Measurements from ENCODE around the gene GP1BB. TPM values are rescaled to one million over a fixed set of nuclear protein-coding genes. Genes with fewer than 3 reads are reported as not detected.

The GP1BB gene
- total RNA-seq, 1 donor from 2014 or later: 5.7 TPM

DNA sequence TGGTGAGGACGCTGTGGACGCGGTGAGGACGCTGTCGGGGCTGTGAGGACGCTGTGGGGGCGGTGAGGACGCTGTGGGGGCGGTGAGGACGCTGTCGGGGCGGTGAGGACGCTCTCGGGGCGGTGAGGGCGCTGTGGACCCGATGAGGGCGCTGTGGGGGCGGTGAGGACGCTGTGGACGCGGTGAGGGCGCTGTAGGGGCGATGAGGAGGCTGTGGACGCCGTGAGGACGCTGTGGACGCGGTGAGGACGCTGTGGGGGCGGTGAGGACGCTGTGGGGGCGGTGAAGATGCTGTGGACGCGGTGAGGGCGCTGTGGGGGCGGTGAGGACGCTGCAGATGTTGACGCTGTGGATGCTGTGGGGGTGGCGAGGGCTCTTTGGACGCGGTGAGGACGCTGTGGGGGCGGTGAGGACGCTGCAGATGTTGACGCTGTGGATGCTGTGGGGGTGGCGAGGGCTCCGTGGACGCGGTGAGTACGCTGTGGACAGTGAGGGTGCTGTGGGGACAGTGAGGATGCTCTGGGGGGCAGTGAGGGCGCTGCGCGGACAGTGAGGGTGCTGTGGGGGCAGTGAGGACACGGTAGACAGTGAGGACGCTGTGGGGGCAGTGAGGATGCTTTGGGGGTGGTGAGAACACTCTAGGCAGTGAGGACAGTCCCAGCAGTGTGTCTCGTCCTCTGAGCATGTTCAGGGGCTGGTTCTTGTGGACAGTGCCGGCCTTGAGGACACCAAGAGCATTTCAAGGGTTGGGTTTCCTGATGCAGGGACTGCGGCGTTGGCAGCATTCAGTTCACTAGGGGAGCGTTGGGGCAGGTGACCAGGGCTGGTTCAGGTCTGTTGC, 4.2 kb downstream of the GP1BB start:
- no peak for DNase-seq (ENCODE audit: low spot score in 2 of 2, unreplicated experiment in 2 of 2)
- Mint-ChIP-seq H3K36me3 (peaks cover 2% of the 10 kb centered on the region), H3K4me3 (no peak overlapping the region), H3K27ac (no peak overlapping the region), H3K27me3 (ENCODE audit: low read depth) (peaks cover 71% of the 10 kb centered on the region), H3K4me1 (peaks cover 13% of the 10 kb centered on the region), H3K9me3 (no peaks in the 10 kb centered on the region)
- TF ChIP-seq, protein P1, sequence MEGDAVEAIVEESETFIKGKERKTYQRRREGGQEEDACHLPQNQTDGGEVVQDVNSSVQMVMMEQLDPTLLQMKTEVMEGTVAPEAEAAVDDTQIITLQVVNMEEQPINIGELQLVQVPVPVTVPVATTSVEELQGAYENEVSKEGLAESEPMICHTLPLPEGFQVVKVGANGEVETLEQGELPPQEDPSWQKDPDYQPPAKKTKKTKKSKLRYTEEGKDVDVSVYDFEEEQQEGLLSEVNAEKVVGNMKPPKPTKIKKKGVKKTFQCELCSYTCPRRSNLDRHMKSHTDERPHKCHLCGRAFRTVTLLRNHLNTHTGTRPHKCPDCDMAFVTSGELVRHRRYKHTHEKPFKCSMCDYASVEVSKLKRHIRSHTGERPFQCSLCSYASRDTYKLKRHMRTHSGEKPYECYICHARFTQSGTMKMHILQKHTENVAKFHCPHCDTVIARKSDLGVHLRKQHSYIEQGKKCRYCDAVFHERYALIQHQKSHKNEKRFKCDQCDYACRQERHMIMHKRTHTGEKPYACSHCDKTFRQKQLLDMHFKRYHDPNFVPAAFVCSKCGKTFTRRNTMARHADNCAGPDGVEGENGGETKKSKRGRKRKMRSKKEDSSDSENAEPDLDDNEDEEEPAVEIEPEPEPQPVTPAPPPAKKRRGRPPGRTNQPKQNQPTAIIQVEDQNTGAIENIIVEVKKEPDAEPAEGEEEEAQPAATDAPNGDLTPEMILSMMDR (IDR thresholded peaks at IDR 0.05; ENCODE audit: unreplicated experiment): no peak

DNA sequence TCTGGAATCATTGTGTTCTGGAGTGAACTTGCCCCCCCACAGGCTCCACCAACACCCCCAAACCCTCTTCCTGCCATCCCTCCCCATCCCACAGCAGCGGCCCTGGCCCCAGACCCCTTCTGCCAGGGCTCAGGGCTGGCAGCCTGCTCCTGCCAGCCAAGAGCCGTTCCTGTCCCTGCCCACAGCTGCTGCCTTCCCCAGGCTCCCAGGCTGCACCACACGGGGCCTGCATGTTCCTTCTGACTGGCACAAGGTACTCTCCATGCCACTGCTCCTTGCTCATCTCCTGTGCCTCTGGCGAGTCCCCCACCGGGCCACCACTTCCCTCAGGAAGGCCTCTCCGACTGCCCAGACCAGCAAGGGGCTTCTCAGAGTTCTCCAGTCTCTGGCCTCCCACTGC, 4.9 kb downstream of the GP1BB start:
- peaks cover 68% of the 10 kb centered on the region for H3K27me3 Mint-ChIP-seq (ENCODE audit: low read depth)
- H3K36me3 Mint-ChIP-seq: no peaks in the 10 kb centered on the region
- no peaks in the 10 kb centered on the region for H3K9me3 Mint-ChIP-seq
- peaks cover 7% of the 10 kb centered on the region for H3K4me1 Mint-ChIP-seq
- TF ChIP-seq, protein P1 (IDR thresholded peaks at IDR 0.05; ENCODE audit: unreplicated experiment): no peak
- H3K27ac Mint-ChIP-seq: no peak overlapping the region
- H3K4me3 Mint-ChIP-seq: no peak overlapping the region
- no peak for DNase-seq (ENCODE audit: low spot score in 2 of 2, unreplicated experiment in 2 of 2)

DNA sequence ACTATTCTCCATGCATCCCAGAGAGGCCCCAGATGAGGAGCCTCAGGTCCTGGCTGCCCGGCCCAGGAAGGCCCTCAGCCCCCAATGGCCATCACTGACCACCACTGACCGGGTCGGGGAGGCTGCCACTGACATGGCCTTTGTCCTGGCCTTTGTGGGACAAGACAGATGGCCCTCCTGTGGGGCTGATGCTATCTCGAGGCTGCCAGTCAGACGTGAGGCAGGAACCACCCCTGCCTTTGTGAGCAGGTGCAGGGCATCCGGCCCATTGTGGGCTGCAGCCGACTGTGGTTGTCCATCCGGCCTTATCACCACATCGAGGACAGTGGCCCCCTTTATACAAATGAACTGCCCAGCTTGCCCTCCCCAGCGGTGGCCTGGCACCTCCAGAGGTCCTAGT, 5.5 kb downstream of the GP1BB start:
- Mint-ChIP-seq H3K27me3 (ENCODE audit: low read depth) (peaks cover 68% of the 10 kb centered on the region), H3K27ac (no peak overlapping the region), H3K4me1 (peaks cover 5% of the 10 kb centered on the region), H3K36me3 (no peaks in the 10 kb centered on the region), H3K9me3 (no peaks in the 10 kb centered on the region), H3K4me3 (no peak overlapping the region)
- no peak for DNase-seq (ENCODE audit: low spot score in 2 of 2, unreplicated experiment in 2 of 2)
- TF ChIP-seq, protein P1 (IDR thresholded peaks at IDR 0.05; ENCODE audit: unreplicated experiment): no peak

DNA sequence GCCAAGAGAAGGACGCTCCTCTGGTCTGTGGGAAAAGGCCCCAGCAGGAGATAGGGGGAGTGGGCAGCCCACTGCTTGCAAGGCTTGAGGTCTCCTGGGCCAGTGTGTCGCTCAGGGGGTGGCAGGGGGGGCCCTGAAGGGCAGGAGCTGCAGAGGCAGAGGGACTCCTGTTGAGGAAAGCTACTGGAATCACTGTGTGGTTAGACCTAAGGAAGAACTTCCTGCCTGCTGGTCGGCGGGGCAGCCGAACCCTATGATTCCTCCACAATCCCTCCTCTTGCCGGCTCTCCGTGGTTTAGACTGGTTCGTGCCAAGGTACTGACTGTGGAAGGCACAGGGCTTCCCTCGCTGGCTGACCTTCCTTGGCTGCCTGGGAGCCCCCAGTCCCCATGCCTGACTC, 6.2 kb downstream of the GP1BB start:
- no peak overlapping the region for H3K27ac Mint-ChIP-seq
- H3K4me1 Mint-ChIP-seq: peaks cover 4% of the 10 kb centered on the region
- DNase-seq (ENCODE audit: low spot score in 2 of 2, unreplicated experiment in 2 of 2): no peak
- peaks cover 70% of the 10 kb centered on the region for H3K27me3 Mint-ChIP-seq (ENCODE audit: low read depth)
- no peaks in the 10 kb centered on the region for H3K36me3 Mint-ChIP-seq
- H3K9me3 Mint-ChIP-seq: no peaks in the 10 kb centered on the region
- TF ChIP-seq, protein P1 (IDR thresholded peaks at IDR 0.05; ENCODE audit: unreplicated experiment): no peak
- H3K4me3 Mint-ChIP-seq: no peak overlapping the region

DNA sequence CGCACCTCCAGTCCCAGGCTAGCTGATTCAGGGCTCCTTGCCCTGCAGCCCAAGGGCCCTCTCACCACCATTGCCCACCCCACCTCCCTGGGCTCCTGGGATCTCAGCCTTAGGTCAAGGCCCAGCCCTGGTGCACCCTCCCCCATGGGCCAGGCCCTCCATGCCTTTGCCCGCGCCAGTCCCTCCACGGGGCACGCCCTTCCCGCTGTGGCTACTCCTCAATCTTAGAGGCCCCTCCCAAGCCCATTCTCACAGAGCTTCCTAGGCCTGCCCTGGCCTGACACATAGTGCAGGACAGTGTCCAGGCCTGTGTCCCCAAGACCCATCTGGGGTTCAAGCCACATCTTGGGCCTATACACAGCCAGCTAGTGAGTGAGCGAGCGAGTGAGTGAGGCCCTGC, 6.9 kb downstream of the GP1BB start:
- DNase-seq (ENCODE audit: low spot score in 2 of 2, unreplicated experiment in 2 of 2): no peak
- no peak overlapping the region for H3K27ac Mint-ChIP-seq
- no peak overlapping the region for H3K4me3 Mint-ChIP-seq
- TF ChIP-seq, protein P1 (IDR thresholded peaks at IDR 0.05; ENCODE audit: unreplicated experiment): no peak
- H3K36me3 Mint-ChIP-seq: no peaks in the 10 kb centered on the region
- H3K27me3 Mint-ChIP-seq (ENCODE audit: low read depth): peaks cover 67% of the 10 kb centered on the region
- H3K9me3 Mint-ChIP-seq: no peaks in the 10 kb centered on the region
- peaks cover 2% of the 10 kb centered on the region for H3K4me1 Mint-ChIP-seq

All from mesothelial cell of epicardium (in vitro differentiated cells).